ENCODE measurements around the gene GPX3.

The GPX3 gene

GRCh38 chr5:151014680-151015343 lies 5.6 kb upstream of the GPX3 start:
- no peak for DNase-seq

DNA sequence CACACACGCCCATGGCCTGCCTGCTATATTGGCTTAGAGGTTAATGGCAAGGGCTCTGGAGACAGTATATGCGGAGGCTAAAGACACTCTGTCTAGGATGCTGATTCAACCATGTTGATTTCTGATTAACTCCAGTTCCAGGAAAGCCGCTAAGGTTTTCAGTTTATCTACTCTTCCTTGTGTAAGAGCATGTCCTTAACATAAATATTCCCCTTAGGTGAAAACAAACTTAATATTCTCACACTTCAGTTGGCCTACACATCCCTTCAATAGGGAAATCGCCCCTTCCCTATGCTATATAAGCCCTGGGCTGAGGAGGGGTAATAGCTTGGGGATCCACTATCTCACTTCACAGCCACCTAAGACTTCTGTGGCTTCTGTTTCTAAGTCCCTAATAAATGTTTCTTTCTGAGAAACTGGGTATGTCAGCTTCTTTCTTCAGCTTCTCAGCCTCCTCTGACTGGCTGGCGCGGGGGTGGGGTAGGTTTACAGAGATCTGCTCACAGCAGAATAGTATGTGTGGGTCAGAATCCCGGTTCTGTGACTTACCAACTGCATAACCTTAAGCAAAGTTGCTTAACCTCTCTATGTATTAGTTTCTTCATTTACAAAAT lies 4.3 kb upstream of the GPX3 start:
- no peak for DNase-seq

GRCh38 chr5:151016700-151017099 lies 3.7 kb upstream of the GPX3 start:
- no peak for DNase-seq

GRCh38 chr5:151017897-151018296 lies 2.5 kb upstream of the GPX3 start:
- DNase-seq: no peak

- no peak for DNase-seq
Measured at GRCh38 chr5:151018846-151019245, 1.5 kb upstream of the GPX3 start.

DNA sequence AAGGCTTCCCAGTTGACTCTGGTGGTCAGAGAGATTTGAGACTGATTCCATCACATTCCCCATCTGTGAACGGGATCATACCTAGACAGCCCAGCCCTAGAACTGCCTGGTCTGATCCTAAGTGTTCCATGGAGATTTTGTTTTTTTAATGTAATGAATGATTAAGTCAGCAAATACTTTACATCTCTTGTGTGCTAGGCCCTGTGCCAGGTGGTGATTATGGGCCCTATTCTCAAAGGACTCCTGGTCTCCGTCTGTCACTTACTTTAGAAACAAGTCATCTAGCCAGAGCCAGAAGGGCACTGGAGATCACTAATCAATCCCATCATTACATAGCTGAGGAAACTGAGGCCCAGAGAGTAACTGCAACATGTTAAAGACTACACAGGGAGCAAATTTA lies 1.1 kb upstream of the GPX3 start:
- no peak for DNase-seq

GRCh38 chr5:151021746-151022145 lies 1.4 kb downstream of the GPX3 start:
- no peak for DNase-seq

DNA sequence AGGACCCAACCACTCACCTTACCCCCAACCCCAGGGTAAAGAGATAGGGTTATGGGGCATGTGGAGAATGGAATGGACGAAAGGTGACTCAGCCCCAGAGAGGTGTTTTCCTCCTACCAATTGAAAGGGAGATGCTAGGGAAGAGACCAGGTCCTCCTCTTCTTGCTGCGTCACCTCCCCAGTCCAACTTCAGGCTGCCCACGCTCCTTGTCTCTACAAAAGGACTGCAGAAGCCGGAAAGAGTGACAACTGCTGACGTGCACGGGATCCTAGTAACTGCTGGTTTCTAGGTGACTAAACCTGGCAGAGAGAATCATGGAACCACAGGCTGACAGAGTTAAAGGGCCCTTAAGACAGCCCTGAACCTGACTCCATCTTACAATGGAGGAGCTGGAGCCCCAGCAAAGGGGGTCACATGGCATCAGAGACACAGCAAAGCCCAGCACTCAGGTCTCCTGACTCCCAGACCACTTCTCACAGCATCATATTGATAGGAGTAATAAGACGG lies 2.2 kb downstream of the GPX3 start:
- no peak for DNase-seq

DNA sequence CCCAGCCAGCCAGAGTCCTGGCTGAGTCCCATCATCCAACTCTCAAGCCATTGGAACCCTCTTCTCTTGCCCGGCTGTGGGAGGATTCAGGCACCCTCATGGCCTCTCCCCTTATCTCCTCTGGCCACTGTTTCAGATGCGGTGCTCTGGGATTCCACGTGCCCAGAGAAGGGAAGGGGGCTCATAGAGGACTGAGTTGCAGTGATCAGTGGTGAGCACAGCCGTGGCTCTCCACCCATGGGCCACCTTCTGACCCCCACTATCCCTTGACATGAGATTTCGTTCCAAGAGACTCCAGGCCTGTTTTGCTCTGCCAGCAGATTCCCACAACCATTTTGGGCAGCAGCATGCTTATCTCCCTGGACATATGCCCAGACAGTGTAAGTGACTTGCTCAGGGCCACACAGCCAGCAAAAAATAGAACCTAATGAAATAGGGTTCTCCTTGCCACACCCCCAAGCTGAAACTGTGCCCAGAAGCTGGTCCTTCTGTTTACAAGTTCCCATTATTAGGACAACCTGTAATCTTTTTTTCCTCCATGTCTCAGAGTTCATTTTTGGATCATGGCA lies 2.7 kb downstream of the GPX3 start:
- no peak for DNase-seq

GRCh38 chr5:151023651-151024050 lies 3.3 kb downstream of the GPX3 start:
- no peak for DNase-seq

- no peak for DNase-seq
Measured at GRCh38 chr5:151024440-151025249, 4.3 kb downstream of the GPX3 start.

DNA sequence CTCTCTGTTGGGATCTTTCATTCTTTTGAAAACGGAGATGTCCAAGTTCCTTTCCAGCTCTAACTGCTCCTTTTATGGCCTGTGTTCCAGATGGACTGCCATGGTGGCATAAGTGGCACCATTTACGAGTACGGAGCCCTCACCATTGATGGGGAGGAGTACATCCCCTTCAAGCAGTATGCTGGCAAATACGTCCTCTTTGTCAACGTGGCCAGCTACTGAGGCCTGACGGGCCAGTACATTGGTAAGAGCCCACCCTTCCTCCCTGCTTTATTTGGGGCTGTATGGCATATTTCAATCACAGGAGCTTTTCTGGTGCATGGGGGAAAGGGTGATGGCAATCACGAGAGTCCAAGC lies 4.8 kb downstream of the GPX3 start:
- no peak for DNase-seq

DNA sequence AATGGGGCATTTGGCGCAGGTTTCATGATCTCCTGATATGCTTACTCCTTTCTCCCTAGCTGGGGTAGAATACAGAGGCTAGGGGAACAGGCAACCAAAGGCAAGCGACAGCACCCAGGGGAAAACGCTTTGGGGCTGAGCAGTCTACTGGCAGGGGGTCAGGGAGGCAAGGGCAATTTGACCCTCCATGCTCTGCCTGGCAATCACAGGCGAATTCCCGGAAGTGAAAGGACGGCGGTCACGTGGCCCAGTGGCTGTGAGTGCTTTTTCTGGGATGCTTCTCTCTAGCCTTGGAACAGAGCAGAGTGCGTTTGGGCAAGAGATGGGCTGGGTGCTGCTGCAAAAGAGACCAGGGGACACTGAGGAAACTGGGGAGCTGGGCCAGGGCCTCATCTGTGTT lies 5.7 kb downstream of the GPX3 start:
- DNase-seq: no peak

GRCh38 chr5:151026679-151027078 lies 6.3 kb downstream of the GPX3 start:
- no peak for DNase-seq

DNA sequence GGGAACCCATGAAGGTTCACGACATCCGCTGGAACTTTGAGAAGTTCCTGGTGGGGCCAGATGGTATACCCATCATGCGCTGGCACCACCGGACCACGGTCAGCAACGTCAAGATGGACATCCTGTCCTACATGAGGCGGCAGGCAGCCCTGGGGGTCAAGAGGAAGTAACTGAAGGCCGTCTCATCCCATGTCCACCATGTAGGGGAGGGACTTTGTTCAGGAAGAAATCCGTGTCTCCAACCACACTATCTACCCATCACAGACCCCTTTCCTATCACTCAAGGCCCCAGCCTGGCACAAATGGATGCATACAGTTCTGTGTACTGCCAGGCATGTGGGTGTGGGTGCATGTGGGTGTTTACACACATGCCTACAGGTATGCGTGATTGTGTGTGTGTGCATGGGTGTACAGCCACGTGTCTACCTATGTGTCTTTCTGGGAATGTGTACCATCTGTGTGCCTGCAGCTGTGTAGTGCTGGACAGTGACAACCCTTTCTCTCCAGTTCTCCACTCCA lies 7.6 kb downstream of the GPX3 start:
- DNase-seq: no peak

DNA sequence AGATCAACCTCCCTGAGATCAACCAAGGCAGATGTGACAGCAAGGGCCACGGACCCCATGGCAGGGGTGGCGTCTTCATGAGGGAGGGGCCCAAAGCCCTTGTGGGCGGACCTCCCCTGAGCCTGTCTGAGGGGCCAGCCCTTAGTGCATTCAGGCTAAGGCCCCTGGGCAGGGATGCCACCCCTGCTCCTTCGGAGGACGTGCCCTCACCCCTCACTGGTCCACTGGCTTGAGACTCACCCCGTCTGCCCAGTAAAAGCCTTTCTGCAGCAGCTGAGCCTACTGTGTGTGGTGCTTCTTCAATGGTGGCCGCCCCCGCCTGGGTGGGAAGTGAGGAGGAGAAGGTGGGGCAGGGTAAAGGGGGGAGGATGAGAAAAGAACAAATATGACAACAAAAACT lies 8.3 kb downstream of the GPX3 start:
- no peak for DNase-seq

- DNase-seq: no peak
Measured at GRCh38 chr5:151029179-151030055, 9.0 kb downstream of the GPX3 start.

DNA sequence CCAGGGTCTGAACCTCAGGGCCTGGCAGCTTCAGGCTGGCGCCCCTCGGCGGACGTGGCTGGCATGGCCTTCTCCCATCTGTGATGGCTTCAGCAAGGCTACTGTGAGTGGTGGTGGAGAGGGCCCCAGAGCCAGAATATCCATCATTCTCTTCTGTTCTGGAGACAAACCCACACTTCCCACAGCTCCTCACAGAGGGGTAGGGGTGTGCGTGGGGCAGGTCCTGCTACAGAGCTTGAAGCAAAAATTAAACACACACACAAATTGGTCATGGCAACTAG lies 9.6 kb downstream of the GPX3 start:
- DNase-seq: no peak

GRCh38 chr5:151030379-151030778 lies 10.0 kb downstream of the GPX3 start:
- no peak for DNase-seq

- no peak for DNase-seq
Measured at GRCh38 chr5:151031554-151031953, 11.2 kb downstream of the GPX3 start.

DNA sequence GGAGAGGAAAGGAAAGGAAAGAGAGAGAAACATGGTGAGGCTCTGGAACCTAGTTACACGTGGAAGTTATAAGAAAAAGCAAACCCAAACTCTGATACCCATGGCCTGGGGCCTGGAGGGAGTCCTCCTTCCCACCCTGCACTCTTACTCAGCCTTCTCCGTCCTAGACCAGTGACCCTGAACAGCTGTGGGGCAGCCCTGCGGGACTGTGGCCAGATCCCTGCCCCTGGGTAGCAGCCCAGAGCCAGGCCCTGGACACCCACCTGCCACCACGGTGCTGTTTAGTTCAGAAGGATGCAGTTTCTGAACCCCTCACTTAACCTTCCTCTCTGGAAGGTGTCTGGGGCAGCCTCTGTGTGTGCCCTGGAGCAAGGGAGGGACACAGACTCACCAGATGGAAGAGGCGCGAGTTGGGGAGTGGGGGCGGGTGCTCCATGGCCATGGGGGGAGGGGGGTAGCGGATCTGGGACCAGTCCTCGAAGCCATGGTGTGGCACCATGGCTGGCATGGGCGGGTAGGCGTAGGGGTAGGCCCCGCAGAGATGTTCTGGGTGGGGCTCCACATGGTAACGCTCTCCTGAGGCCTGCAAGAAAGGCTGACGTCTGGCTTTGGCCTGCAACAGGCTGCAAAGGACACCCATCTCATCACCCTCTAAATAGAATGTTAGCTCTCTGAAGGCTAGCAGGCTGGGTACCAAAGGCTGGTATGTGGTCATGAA lies 13.0 kb downstream of the GPX3 start:
- DNase-seq: no peak
